GM19395 (cell line): Measurements from ENCODE around the gene PRAMEF18.
"Not testable (repeated sequence)": the region's sequence is repeated elsewhere in the genome, so short reads cannot be mapped to it uniquely, and the experiment has no call there.

Experiments used
- ATAC-seq: cut with Tn5 transposase; IDR thresholded peaks from one replicate; pipeline ENCODE4 v1.9.1; 2021; ENCODE audit warnings: mild to moderate bottlenecking, moderate library complexity; ENCODE audit not compliant: unreplicated experiment

PRAMEF18 gene, protein sequence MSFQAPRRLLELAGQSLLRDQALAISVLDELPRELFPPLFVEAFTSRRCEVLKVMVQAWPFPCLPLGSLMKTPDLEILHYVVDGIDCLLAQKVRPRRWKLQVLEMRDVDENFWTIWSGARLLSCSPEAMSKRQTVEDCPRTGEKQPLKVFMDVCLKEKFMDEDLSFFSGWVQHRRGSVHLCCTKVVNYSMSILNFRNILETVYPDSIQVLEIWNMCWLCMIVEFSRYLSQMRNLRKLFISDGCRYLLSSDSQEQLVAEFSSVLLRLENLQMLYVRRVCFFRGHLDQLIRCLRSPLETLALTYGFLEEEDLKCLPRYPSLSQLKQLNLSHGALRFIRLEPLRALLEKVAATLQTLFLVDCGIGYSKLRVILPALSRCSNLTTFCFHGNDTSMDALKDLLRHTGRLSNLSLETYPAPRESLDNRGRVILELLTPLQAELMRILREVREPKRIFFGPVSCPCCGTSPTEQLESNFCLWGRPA

DNA sequence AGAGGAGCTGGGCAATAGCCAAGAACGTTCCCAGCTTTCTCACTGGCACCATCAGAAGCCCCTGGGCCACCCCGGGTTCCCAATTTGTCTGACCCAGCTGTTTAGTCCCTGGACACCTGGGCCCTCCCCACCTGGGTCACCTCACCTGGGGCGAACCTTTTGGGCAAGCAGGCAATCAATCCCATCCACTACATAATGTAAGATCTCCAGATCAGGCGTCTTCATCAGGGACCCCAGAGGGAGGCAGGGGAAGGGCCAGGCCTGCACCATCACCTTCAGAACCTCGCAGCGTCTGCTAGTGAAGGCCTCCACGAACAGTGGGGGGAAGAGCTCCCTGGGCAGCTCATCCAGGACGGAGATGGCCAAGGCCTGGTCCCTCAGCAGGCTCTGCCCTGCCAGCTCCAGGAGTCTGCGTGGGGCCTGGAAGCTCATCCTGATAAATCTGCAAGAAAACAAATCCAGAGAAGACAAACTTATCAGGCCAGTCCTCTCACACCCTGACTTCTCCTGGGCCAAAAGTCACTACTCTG, at the start of gene PRAMEF18:
Gene PRAMEF18 (minus strand): TSS at position 480 of the 530 bp plus-strand sequence. CDS start 48 bp downstream, at position 432.
- not testable (repeated sequence) for ATAC-seq

DNA sequence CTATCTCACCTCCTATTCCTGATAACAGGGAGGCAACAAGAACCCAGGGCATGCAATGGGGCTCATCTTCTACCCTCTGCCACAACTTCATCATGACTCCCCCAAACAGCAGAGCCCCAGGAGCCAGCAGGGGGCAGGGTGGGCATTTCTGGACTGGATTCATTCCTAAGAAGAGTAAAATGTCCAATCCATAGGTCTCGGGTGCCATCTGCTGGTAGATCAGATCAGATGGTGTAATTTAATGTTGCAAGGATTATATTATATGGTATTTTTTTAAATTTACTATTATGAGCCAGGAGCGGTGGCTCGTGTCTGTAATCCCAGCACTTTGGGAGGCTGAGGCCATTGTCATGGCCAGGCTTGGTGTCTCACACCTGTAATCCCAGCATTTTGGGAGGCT, 39.2 kb upstream of the PRAMEF18 start:
- ATAC-seq: not testable (repeated sequence)

- ATAC-seq: not testable (repeated sequence)
Measured at GRCh38 chr1:13253898-13254297, 27.9 kb upstream of the PRAMEF18 start, which contains the start of gene PRAMEF5. Gene PRAMEF5, plus strand, starts transcription at chr1:13254198. Its CDS starts 5,071 bp downstream, at chr1:13259269.

GRCh38 chr1:13247122-13247521, 21.2 kb upstream of the PRAMEF18 start:
- ATAC-seq: not testable (repeated sequence)

DNA sequence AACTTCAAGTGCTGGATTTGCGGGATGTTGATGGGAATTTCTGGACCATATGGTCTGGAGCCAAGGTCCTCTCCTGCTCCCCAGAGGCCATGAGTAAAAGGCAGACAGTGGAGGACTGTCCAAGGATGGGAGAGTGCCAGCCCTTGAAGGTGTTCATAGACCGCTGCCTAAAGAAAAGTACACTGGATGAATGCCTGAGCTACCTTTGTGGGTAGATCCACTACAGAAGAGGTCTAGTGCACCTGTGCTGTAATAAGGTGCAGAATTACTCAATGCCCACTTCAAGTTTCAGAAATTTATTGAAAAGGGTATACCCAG, 20.6 kb upstream of the PRAMEF18 start:
- ATAC-seq: not testable (repeated sequence)

GRCh38 chr1:13245841-13246553, 20.0 kb upstream of the PRAMEF18 start:
- not testable (repeated sequence) for ATAC-seq

GRCh38 chr1:13243536-13244263, 17.7 kb upstream of the PRAMEF18 start:
- ATAC-seq: not testable (repeated sequence)

GRCh38 chr1:13239633-13240032, 13.7 kb upstream of the PRAMEF18 start:
- ATAC-seq: not testable (repeated sequence)

DNA sequence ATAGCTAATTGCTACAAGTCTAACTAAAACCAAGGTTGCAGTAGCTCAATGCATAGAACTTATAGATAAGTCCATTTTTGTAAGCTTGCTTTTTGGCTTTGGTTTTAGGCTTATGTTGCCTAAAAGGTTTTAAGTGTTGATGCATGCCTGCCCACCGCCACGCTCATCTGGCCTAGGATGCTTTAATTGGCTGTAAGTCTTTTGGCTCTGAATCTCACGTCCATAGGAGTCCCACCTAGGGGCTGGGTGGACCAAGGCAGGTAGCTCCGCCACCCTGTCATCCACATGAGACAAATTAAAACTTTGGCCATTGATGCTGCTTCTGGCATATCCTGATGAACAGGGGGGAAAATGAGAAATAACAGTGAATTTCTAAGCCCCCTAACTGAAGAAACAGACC, 11.6 kb upstream of the PRAMEF18 start:
- ATAC-seq: not testable (repeated sequence)

DNA sequence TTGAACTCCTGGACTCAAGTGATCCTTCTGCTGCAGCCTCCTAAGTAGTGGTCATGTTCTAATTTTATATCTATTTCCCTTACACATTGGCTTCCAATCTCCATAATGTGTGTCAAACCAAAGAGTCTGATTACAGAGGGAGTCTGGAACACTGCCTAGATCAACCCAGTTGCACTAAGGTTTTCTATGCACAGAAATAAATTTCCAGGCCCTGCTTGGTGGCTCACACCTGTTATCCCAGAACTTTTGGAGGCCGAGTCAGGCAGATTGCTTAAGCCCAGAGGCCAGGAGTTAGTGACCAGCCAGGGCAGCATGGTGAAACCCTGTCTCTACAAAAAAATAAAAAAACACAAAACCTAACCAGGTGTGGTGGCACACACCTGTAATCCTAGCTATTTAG, 8.1 kb upstream of the PRAMEF18 start:
- not testable (repeated sequence) for ATAC-seq

DNA sequence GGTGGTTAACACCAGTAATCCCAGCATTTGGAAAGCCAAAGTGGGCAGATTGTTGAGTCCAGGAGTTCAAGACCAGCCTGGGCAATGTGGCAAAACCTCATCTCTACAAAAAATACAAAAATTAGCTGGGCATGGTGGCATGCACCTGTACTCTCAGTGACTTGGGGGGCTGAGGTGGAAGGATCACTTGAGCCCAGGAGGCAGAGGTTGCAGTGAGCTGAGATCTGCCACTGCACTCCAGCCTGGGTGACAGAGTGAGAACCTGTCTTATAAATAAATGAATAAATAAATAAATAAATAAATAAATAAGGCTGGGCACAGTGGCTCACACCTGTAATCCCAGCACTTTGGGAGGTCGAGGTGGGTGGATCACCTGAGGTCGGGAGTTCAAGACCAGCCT, 6.1 kb upstream of the PRAMEF18 start:
- ATAC-seq: not testable (repeated sequence)

GRCh38 chr1:13231061-13231750, 5.3 kb upstream of the PRAMEF18 start:
- not testable (repeated sequence) for ATAC-seq

GRCh38 chr1:13230601-13231000, 4.6 kb upstream of the PRAMEF18 start:
- not testable (repeated sequence) for ATAC-seq

- not testable (repeated sequence) for ATAC-seq
Measured at GRCh38 chr1:13230096-13230495, 4.1 kb upstream of the PRAMEF18 start.

GRCh38 chr1:13228343-13228781, 2.4 kb upstream of the PRAMEF18 start:
- no peak for ATAC-seq

GRCh38 chr1:13227271-13228055, 1.5 kb upstream of the PRAMEF18 start:
- not testable (repeated sequence) for ATAC-seq

- ATAC-seq: no peak
Measured at GRCh38 chr1:13224480-13225060, 1.4 kb downstream of the PRAMEF18 start.

DNA sequence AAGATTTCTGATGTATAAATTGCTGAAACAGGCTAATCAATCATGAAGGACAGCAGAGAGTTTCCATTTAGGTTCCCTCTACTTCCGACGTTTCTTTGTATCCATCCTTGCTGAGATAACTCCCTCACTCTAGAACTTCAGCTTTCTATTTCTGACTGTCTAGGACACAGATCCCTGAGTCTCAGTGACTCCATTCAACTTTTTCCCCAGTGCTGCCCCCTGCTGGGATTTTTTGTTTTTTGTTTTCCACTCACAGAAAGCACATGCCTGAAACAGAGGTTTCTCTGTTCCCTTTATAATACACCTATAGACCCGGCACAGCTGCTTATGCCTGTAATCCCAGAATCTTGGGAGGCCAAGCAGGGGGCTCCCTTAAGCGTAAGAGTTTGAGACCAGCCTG, 3.2 kb downstream of the PRAMEF18 start:
- ATAC-seq: not testable (repeated sequence)

GRCh38 chr1:13219203-13219602, 6.8 kb downstream of the PRAMEF18 start:
- ATAC-seq: not testable (repeated sequence)
